ENCODE measurements around the gene DHRS2. TPM values are rescaled to one million over a fixed set of nuclear protein-coding genes. Genes with fewer than 3 reads are reported as not detected.
A peak's percentile ranks its signal among the peaks of the same experiment; 100 is the strongest.

The DHRS2 gene
- total and polyA plus RNA-seq, 2 of the 13 experiments (the other 11 are each of a cell fraction or from before 2014, with no cell fraction given), result 1,621 to 3,021 TPM

GRCh38 chr14:23610815-23611289 lies 25.3 kb upstream of the DHRS2 start (continued):
- no peak for TF ChIP-seq ZFP36 (IDR thresholded peaks at IDR 0.05; ENCODE audit: borderline replicate concordance, low read depth, low read length, partially characterized antibody)
- TF ChIP-seq ZNF329 (CRISPR knock-in tag; IDR thresholded peaks at IDR 0.05; ENCODE audit: low read depth), result 0 out of 2 replicates have a peak, but pooled peaks have one; percentile 18
- no peak for TF ChIP-seq EP300 (IDR thresholded peaks at IDR 0.05; ENCODE audit: low read depth in 2 of 2, low read length in 2 of 2)
- peak; percentile 12; the same call in 1 of the 2 replicates for TF ChIP-seq EP300 (CRISPR knock-in tag; IDR thresholded peaks at IDR 0.05; ENCODE audit: borderline replicate concordance)
- TF ChIP-seq IRX3 (CRISPR knock-in tag; IDR thresholded peaks at IDR 0.05; ENCODE audit: borderline replicate concordance, low read depth), result no peak
- no peak for TF ChIP-seq SIN3A (IDR thresholded peaks at IDR 0.05; ENCODE audit: borderline replicate concordance, low read depth, low read length)
- no peak for TF ChIP-seq HIC2 (CRISPR knock-in tag; IDR thresholded peaks at IDR 0.05; ENCODE audit: low read depth)
- no peak; the same call in 1 of the 2 replicates for TF ChIP-seq SPEN (CRISPR knock-in tag; IDR thresholded peaks at IDR 0.05; ENCODE audit: low read depth)
- 0 out of 2 replicates have a peak, but pooled peaks have one; percentile 32 for TF ChIP-seq ELF4 (CRISPR knock-in tag; IDR thresholded peaks at IDR 0.05; ENCODE audit: borderline replicate concordance)
- peak; percentile 22; the same call in 1 of the 2 replicates for TF ChIP-seq ZNF230 (CRISPR knock-in tag; IDR thresholded peaks at IDR 0.05)
- peak; percentile 45; the same call in 1 of the 2 replicates for TF ChIP-seq NR2C2 (CRISPR knock-in tag; IDR thresholded peaks at IDR 0.05; ENCODE audit: borderline replicate concordance)
- 0 out of 2 replicates have a peak, but pooled peaks have one; percentile 46 for TF ChIP-seq IRF9 (CRISPR knock-in tag; IDR thresholded peaks at IDR 0.05; ENCODE audit: borderline replicate concordance)
- no peak for TF ChIP-seq ZBTB21 (CRISPR knock-in tag; IDR thresholded peaks at IDR 0.05)
- TF ChIP-seq ZFP37 (CRISPR knock-in tag; IDR thresholded peaks at IDR 0.05; ENCODE audit: borderline replicate concordance), result 0 out of 2 replicates have a peak, but pooled peaks have one; percentile 38
- TF ChIP-seq MYNN (CRISPR knock-in tag; IDR thresholded peaks at IDR 0.05; ENCODE audit: low read depth), result 0 out of 2 replicates have a peak, but pooled peaks have one; percentile 40
- 0 out of 2 replicates have a peak, but pooled peaks have one; percentile 39 for TF ChIP-seq NCOA5 (CRISPR knock-in tag; IDR thresholded peaks at IDR 0.05)
- 0 out of 2 replicates have a peak, but pooled peaks have one; percentile 25 for TF ChIP-seq ZSCAN21 (CRISPR knock-in tag; IDR thresholded peaks at IDR 0.05; ENCODE audit: borderline replicate concordance)
- peak; percentile 18; the same call in 1 of the 2 replicates for TF ChIP-seq RFX3 (CRISPR knock-in tag; IDR thresholded peaks at IDR 0.05)
- 0 out of 2 replicates have a peak, but pooled peaks have one; percentile 50 for TF ChIP-seq ZIK1 (CRISPR knock-in tag; IDR thresholded peaks at IDR 0.05; ENCODE audit: borderline replicate concordance, low read depth)
- 0 out of 2 replicates have a peak, but pooled peaks have one; percentile 13 for TF ChIP-seq ARNTL (CRISPR knock-in tag; IDR thresholded peaks at IDR 0.05)
- TF ChIP-seq ZNF550 (CRISPR knock-in tag; IDR thresholded peaks at IDR 0.05; ENCODE audit: borderline replicate concordance), result 0 out of 2 replicates have a peak, but pooled peaks have one; percentile 24
- peak; percentile 98; the same call in 1 of the 2 replicates for TF ChIP-seq ZNF383 (CRISPR knock-in tag; IDR thresholded peaks at IDR 0.05; ENCODE audit: borderline replicate concordance)
- TF ChIP-seq ZXDC (CRISPR knock-in tag; IDR thresholded peaks at IDR 0.05), result peak; percentile 59; the same call in 1 of the 2 replicates

Measured in HepG2 (cell line).